Subcutaneous adipose tissue (tissue), 4 donors: ENCODE data around the gene BRCC3. TPM values are rescaled to one million over a fixed set of nuclear protein-coding genes. Genes with fewer than 3 reads are reported as not detected.

Source experiments
- CTCF ChIP-seq: fragments of 450-650 bp; IDR thresholded peaks from one replicate; pipeline ENCODE4 v1.5.1; 2016; ENCODE audit warnings: low read depth, mild to moderate bottlenecking, control low read depth, antibody characterized with exemption, moderate library complexity
- total RNA-seq, 4 donors: library from RNA; depleted of rRNA; stranded (reverse); fragments of >200 nt; gene quantifications; one replicate each; pipeline ENCODE4 v1.1.0, GENCODE V29; 2016

BRCC3 gene
- total RNA-seq, 4 donors from 2014 or later: 12.8 to 18.7 (median 15.7) TPM

GRCh38 chrX:155052738-155053498 lies 18.4 kb upstream of the BRCC3 start:
- TF ChIP-seq CTCF: no peak

DNA sequence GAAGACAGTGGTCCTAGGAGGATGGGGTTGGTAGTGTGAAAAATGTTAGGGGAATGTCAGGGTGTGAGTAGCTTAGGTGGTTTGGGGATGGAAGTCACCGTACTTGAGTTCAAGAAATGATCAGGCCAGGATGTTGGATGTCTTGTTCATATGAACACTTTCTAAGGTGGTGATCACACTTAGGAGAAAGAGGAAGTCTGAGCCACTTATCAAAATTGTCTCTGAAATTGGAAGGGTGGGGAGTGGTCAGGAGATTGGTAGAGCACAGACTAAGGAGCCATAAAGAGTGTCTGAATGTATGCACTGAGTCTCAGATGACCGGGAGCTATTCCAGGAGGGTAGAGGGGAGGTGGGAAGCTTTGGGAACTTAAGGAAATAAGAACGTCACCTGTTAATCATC lies 17.7 kb upstream of the BRCC3 start:
- TF ChIP-seq CTCF: no peak

- no peak for TF ChIP-seq CTCF
These were observed 17.1 kb upstream of the BRCC3 start for GRCh38 chrX:155054255-155054654.

DNA sequence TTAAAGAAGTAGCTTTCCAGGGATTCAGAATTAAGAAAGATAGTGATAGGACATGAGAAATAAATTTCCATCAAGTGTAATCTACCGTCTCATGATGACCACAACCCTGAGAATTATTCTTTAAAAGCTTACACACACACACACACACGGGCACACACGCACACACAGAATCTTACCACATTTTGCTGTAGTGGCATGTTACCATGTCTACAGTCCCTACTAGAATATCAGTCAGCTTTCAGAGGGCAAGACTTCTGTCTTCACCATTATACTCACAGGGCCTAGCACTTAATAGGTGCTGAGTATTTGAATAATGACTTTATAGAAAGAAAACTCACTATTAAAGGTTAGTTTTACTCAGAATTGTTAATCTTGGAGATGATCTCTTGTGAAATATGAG lies 15.8 kb upstream of the BRCC3 start:
- no peak for TF ChIP-seq CTCF

- no peak for TF ChIP-seq CTCF
These were observed 14.8 kb upstream of the BRCC3 start for GRCh38 chrX:155056471-155056870.

DNA sequence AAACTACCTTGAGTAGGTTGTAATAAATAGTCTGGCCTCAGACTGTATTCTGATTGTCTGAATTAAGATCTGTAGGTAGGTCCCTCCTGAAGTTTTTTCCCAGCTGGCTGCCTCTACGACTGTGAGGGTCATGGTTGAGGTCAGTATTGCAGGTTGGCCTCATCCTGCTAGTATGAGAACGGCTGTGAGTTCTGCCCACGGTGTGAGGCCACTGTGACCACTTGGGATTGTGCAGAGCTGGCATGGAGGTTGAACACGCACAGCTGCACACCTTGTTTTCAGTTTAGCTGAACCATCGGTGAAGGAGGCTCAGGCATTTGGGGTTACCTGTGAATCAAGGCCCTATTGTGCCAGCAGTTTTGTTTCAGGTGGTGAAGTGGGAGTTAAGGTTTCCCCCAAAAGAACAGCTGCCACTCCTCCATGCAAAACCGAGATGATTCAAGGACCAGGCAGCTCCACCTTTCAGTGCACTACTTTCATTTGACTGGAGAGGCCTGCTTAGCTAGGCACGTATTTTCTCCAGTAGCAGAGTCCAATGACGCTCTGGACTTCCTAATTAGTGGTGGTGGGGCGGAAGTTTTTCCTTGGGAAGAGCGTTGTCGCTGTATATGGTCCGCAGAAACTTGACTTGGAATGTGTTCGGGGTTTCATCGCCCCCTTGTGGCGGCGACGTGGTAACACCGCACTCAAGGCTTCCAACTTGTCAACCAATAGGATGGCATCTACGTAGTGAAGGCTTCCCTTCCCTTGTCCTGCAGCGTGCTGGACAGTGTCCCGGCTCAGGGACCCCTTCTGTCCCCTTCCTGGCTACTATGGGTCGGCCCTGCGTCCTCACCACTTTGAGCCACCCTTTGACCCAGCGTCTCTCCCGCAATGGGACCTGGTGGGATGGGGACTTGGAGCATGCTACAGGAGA lies 14.2 kb upstream of the BRCC3 start:
- TF ChIP-seq CTCF: no peak

DNA sequence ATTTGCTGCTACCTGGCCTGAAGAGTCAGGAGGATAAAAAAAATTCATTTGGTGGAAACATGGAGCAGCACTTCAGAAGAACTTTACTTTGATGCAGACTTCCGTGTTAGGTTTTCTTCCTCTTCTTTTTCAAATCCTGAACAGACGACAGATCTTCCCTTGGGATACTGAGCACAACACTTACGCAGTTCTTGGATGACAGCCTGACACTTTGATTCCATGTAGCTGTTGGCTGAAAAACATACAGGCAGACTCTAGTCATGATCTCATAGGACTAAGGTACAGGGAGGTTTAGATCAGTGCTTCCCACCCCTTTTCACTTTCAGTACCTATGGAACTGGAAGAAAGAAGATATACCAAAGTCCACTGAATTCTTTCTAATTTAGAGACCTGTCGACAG lies 9.5 kb upstream of the BRCC3 start:
- TF ChIP-seq CTCF: no peak
